Measurements from ENCODE around the gene CYP4F12. TPM values are rescaled to one million over a fixed set of nuclear protein-coding genes. Genes with fewer than 3 reads are reported as not detected.

The CYP4F12 gene
- total RNA-seq, 2 donors from 2014 or later = 3.1 to 4.3 TPM

DNA sequence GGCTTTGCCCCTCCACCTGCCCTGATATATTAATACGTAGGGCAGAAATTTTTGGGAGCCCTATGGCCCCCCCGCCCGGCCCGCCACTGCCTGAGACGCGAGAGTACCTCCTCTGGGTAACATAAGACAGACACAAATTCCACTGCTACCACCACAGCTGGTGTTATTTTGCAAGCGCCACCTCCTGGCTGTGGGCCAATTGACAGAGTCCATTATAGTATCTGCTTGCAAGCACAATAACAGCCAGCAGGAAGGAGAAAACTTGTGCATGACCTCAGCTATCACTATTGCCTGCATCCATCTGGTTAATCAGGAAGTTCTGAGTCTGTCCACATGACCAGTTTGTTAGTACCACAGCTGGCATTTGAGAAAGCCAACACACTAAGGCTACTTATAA lies 29.6 kb downstream of the CYP4F12 start:
- H3K27me3 ChIP-seq = no peaks in the 10 kb centered on the region
- no peak overlapping the region for H3K4me3 ChIP-seq
- peaks cover 0 to 10% of the 10 kb centered on the region in 2 donors for H3K4me1 ChIP-seq
- H3K9me3 ChIP-seq = peaks cover 0 to 17% of the 10 kb centered on the region in 2 donors
- no peaks in the 10 kb centered on the region for H3K36me3 ChIP-seq
- peak; percentile 83 for DNase-seq (ENCODE audit: low spot score)
- no peak overlapping the region for H3K27ac ChIP-seq
- TF ChIP-seq, protein P1, sequence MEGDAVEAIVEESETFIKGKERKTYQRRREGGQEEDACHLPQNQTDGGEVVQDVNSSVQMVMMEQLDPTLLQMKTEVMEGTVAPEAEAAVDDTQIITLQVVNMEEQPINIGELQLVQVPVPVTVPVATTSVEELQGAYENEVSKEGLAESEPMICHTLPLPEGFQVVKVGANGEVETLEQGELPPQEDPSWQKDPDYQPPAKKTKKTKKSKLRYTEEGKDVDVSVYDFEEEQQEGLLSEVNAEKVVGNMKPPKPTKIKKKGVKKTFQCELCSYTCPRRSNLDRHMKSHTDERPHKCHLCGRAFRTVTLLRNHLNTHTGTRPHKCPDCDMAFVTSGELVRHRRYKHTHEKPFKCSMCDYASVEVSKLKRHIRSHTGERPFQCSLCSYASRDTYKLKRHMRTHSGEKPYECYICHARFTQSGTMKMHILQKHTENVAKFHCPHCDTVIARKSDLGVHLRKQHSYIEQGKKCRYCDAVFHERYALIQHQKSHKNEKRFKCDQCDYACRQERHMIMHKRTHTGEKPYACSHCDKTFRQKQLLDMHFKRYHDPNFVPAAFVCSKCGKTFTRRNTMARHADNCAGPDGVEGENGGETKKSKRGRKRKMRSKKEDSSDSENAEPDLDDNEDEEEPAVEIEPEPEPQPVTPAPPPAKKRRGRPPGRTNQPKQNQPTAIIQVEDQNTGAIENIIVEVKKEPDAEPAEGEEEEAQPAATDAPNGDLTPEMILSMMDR (IDR thresholded peaks at IDR 0.05) = no peak

DNA sequence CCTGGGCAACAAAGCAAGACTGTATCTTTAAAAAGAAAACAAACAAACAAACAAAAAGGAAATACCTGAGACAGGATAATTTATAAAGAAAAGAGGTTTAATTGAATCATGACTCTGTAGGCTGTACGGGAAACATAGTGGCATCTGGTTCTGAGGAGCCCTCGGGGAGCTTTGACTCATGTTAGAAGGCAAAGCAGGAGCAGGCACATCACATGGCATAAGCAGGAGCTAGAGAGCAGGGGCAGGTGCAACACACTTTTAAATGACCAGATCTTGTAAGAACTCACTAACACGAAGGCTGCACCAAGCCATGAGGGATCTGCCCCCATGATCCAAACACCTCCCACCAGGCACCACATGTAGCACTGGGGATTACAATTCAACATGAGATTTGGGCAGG lies 41.8 kb downstream of the CYP4F12 start:
- Histone ChIP-seq H3K9me3 (no peaks in the 10 kb centered on the region), H3K36me3 (no peaks in the 10 kb centered on the region), H3K4me3 (no peak overlapping the region), H3K4me1 (no peaks in the 10 kb centered on the region), H3K27ac (no peak overlapping the region), H3K27me3 (no peaks in the 10 kb centered on the region)
- TF ChIP-seq, protein P1 (IDR thresholded peaks at IDR 0.05) = no peak
- no peak for DNase-seq (ENCODE audit: low spot score)

DNA sequence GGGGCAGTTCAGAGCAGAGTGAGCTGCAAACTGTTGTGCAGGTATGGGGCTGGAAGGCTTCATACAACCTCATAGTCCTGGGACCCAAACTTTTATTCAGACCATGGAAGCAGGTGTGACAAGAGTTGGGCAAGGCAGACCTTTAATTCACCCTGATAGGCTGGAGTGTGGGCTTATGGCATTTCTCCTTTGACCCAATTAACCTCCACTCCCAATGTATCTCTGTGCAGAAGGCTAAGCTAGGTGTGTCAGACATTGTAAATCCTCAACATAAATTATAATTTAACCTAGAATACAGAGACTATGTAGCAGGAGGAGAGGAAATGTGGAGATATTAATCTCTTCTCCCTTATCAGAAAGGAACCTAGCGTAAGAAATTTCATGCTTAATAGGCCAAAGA lies 42.8 kb downstream of the CYP4F12 start:
- Histone ChIP-seq H3K4me1 (no peaks in the 10 kb centered on the region), H3K27ac (no peak overlapping the region), H3K27me3 (no peaks in the 10 kb centered on the region), H3K4me3 (no peak overlapping the region), H3K36me3 (no peaks in the 10 kb centered on the region), H3K9me3 (no peaks in the 10 kb centered on the region)
- TF ChIP-seq, protein P1 (IDR thresholded peaks at IDR 0.05) = no peak
- DNase-seq (ENCODE audit: low spot score) = no peak

DNA sequence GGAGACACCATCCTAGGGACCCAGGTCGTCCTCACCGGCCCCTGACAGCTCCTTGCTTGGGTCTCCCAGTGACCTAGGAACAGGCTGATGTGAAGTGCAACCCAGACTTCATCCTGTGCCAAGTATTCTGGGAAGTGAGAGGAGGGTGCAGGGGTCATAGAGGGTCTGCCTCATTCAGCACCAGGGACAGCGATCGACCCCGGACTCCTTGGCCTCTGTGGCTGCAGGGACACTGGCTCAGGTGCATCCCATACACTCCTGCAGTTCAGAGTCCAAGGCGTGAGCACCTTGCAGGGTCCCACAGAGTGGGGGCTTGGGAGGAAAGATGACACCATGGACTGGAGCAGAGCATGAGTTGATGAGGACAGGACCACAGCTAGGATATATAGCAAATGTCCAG lies 44.9 kb downstream of the CYP4F12 start:
- Histone ChIP-seq H3K4me1 (no peaks in the 10 kb centered on the region), H3K27ac (no peak overlapping the region), H3K4me3 (no peak overlapping the region), H3K9me3 (no peaks in the 10 kb centered on the region), H3K27me3 (no peaks in the 10 kb centered on the region), H3K36me3 (no peaks in the 10 kb centered on the region)
- DNase-seq (ENCODE audit: low spot score) = no peak
- TF ChIP-seq, protein P1 (IDR thresholded peaks at IDR 0.05) = no peak

DNA sequence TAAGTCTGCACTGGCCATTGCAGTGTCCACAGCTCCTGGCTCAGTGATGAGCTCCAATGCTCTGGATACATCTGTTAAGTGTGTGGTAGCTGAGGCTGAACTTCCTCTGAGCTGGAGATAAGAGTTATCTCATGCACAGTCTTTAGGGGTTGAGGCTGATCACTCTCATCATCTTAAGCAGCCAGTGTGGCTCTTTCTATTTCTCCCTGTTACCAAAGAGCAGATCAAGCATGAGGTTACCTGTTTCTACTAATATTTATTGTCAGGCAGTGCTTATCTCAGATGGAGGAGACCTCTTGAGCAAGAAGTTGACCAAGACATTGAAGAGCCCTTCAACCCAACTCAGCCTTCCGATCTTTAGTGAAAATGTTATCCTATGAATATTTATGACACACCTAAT lies 48.4 kb downstream of the CYP4F12 start:
- Histone ChIP-seq H3K4me3 (no peak overlapping the region), H3K27ac (no peak overlapping the region), H3K36me3 (no peaks in the 10 kb centered on the region), H3K9me3 (no peaks in the 10 kb centered on the region), H3K27me3 (no peaks in the 10 kb centered on the region), H3K4me1 (no peaks in the 10 kb centered on the region)
- DNase-seq (ENCODE audit: low spot score) = no peak
- TF ChIP-seq, protein P1 (IDR thresholded peaks at IDR 0.05) = no peak

DNA sequence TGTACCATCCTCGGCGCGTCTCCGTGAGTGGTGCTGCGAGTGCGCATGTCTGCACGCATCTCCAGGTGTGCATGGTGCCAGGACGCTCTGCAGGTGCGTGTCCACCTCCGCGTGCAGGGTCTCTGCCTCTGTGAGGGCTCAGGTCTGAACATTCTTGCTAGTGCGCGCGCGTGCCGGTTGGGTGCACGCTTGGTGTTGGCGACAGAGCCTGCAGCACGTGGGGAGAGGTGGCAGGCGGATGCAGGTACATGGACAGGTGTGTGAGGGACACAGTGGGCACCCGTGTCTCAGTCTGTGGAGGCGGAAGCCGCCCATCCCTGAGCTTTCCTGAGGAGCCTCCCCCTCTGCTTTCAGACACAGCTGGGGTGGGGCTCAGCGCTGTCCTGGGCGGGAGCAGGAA lies 50.1 kb downstream of the CYP4F12 start:
- Histone ChIP-seq H3K27ac (no peak overlapping the region), H3K36me3 (no peaks in the 10 kb centered on the region), H3K9me3 (no peaks in the 10 kb centered on the region), H3K4me3 (no peak overlapping the region), H3K4me1 (no peaks in the 10 kb centered on the region), H3K27me3 (no peaks in the 10 kb centered on the region)
- TF ChIP-seq, protein P1 (IDR thresholded peaks at IDR 0.05) = no peak
- no peak for DNase-seq (ENCODE audit: low spot score)

Data from right atrium auricular region (tissue), 2 donors.